ENCODE results near the gene CDH4. TPM values are rescaled to one million over a fixed set of nuclear protein-coding genes. Genes with fewer than 3 reads are reported as not detected.

Gene CDH4
- total and polyA plus RNA-seq, 2 of the 4 experiments (the other 2 are of a cell fraction), result 1.6 to 3.5 TPM

GRCh38 chr20:61975407-61976129 lies 723.5 kb downstream of the CDH4 start:
- Histone ChIP-seq H4K20me1 (ENCODE audit: insufficient read depth, low read length) (no peaks in the 10 kb centered on the region; the same call in 1 of the 2 replicates), H3K9me1 (ENCODE audit: insufficient read depth, low read length) (peaks cover 3% of the 10 kb centered on the region; the same call in 1 of the 2 replicates), H3K4me3 (ENCODE audit: insufficient read depth, low read depth, low read length) (no peak overlapping the region), H3K4me1 (ENCODE audit: control insufficient read depth, insufficient read depth, low read length) (no peaks in the 10 kb centered on the region), H3K36me3 (ENCODE audit: control insufficient read depth, insufficient read depth, low read length) (peaks cover 25% of the 10 kb centered on the region), H3K18ac (ENCODE audit: low read depth, low read length) (no peak overlapping the region), H3K9ac (ENCODE audit: low read depth, low read length) (no peak overlapping the region), H3K27me3 (ENCODE audit: control insufficient read depth, insufficient read depth, low read length) (no peaks in the 10 kb centered on the region), H3K56ac (ENCODE audit: extremely low read depth, insufficient read depth, low read length) (no peak overlapping the region), H2AK9ac (replicated peaks; ENCODE audit: low read depth, low read length, poor library complexity) (no peak overlapping the region), H2BK5ac (ENCODE audit: low read depth, low read length, poor library complexity, severe bottlenecking) (no peak overlapping the region), H3K4me2 (ENCODE audit: low read depth, low read length) (no peak overlapping the region), H2AK5ac (ENCODE audit: low read depth, low read length) (no peak overlapping the region), H2BK20ac (ENCODE audit: low read depth, low read length) (no peak overlapping the region), H3K23ac (ENCODE audit: low read depth, low read length) (no peak overlapping the region), H4K5ac (ENCODE audit: low read depth, low read length) (no peak overlapping the region), H2AFZ (replicated peaks; ENCODE audit: low read length, poor library complexity) (no peak overlapping the region), H3K79me1 (ENCODE audit: low read depth in 1 of 2, low read length in 2 of 2) (peaks cover 0 to 2% of the 10 kb centered on the region in 2 experiments; a peak in 1 of 4 replicates), H3K14ac (replicated peaks; ENCODE audit: low read depth, low read length) (no peak overlapping the region), H4K91ac (ENCODE audit: insufficient read depth, low read depth, low read length) (no peak overlapping the region), H2BK15ac (ENCODE audit: low read depth, low read length) (no peak overlapping the region), H4K8ac (ENCODE audit: low read depth in 2 of 2, low read length in 2 of 2) (no peak overlapping the region), H3K4ac (ENCODE audit: low read depth, low read length) (no peak overlapping the region), H3K9me3 (ENCODE audit: control insufficient read depth, insufficient read depth, low read length) (peaks cover 3% of the 10 kb centered on the region; the same call in 1 of the 2 replicates), H2BK120ac (ENCODE audit: low read depth, low read length) (no peak overlapping the region), H3K27ac (ENCODE audit: insufficient read depth, low read length) (no peak overlapping the region)
- ATAC-seq (ENCODE audit: low read depth) (no peak), DNase-seq (no peak)
- dilution Hi-C loops (cut with HindIII; ENCODE audit: low sequenced_read_pairs, unreplicated experiment), result no loop called here
- CTCF ChIA-PET, result interaction anchor here (0.6 kb wide), 1 partner anchor 628 kb away, joined by 3 read pairs; no protein-coding TSS in a partner anchor
- intact Hi-C loops (cut with micrococcal nuclease), result no loop called here
- in situ Hi-C loops (cut with MboI; ENCODE audit: low sequenced_read_pairs), result no loop called here
- no CpG with 5 or more reads among the region's 11 CpGs for WGBS, 2 experiments (ENCODE audit: extremely low coverage in 2 of 2, insufficient read length in 1 of 2)
- BruUV-seq (replicated peaks), result no TSS peak
- TF ChIP-seq USF2 (IDR thresholded peaks at IDR 0.05; ENCODE audit: low read depth, low read length), result no peak
- POLR2A ChIA-PET (ENCODE audit: unreplicated experiment), result interaction anchor here (0.6 kb wide), 1 partner anchor 213 kb away, joined by 14 read pairs; no protein-coding TSS in a partner anchor

All from IMR-90 (cell line).